ENCODE results near the gene EWSR1.

EWSR1 gene

GRCh38 chr22:29268511-29269229, 602 bp downstream of the EWSR1 start (continued):
- TF ChIP-seq ZNF629 (tag by site-specific recombination; IDR thresholded peaks at IDR 0.05) (no peak), ZNF670 (tag by site-specific recombination; IDR thresholded peaks at IDR 0.05; ENCODE audit: low read depth) (no peak), ZFP41 (tag by site-specific recombination; IDR thresholded peaks at IDR 0.05; ENCODE audit: borderline replicate concordance) (no peak), ZNF398 (tag by site-specific recombination; IDR thresholded peaks at IDR 0.05) (0 out of 2 replicates have a peak, but pooled peaks have one; percentile 23), ZNF148 (tag by site-specific recombination; IDR thresholded peaks at IDR 0.05; ENCODE audit: borderline replicate concordance) (no peak), GLI2 (tag by site-specific recombination; IDR thresholded peaks at IDR 0.05; ENCODE audit: borderline replicate concordance, low read depth) (no peak), KLF10 (tag by site-specific recombination; IDR thresholded peaks at IDR 0.05) (peak; percentile 45; the same call in 1 of the 2 replicates), ZNF544 (tag by site-specific recombination; IDR thresholded peaks at IDR 0.05) (no peak), ZSCAN18 (tag by site-specific recombination; IDR thresholded peaks at IDR 0.05) (no peak; the same call in 1 of the 2 replicates), ZSCAN30 (tag by site-specific recombination; IDR thresholded peaks at IDR 0.05) (peak; percentile 96), HOXA7 (CRISPR knock-in tag; IDR thresholded peaks at IDR 0.05; ENCODE audit: borderline replicate concordance) (no peak), ZNF223 (tag by site-specific recombination; IDR thresholded peaks at IDR 0.05) (no peak), MYNN (tag by site-specific recombination; IDR thresholded peaks at IDR 0.05; ENCODE audit: borderline replicate concordance) (no peak), ZNF513 (tag by site-specific recombination; IDR thresholded peaks at IDR 0.05) (no peak; the same call in 1 of the 2 replicates), GFI1B (tag by site-specific recombination; IDR thresholded peaks at IDR 0.05) (no peak), ZNF423 (tag by site-specific recombination; IDR thresholded peaks at IDR 0.05) (no peak), ZNF529 (tag by site-specific recombination; IDR thresholded peaks at IDR 0.05; ENCODE audit: insufficient replicate concordance) (no peak), WT1 (tag by site-specific recombination; IDR thresholded peaks at IDR 0.05) (no peak), IKZF3 (tag by site-specific recombination; IDR thresholded peaks at IDR 0.05) (0 out of 2 replicates have a peak, but pooled peaks have one; percentile 43), GLIS2 (tag by site-specific recombination; IDR thresholded peaks at IDR 0.05) (peak; percentile 78), ZFHX2 (tag by site-specific recombination; conservative IDR thresholded peaks at IDR 0.05) (peak; percentile 48), ZBTB48 (tag by site-specific recombination; IDR thresholded peaks at IDR 0.05) (no peak), PATZ1 (tag by site-specific recombination; IDR thresholded peaks at IDR 0.05) (no peak), GLI4 (tag by site-specific recombination; IDR thresholded peaks at IDR 0.05) (no peak), ZNF24 (tag by site-specific recombination; IDR thresholded peaks at IDR 0.05) (no peak), ZNF366 (tag by site-specific recombination; conservative IDR thresholded peaks at IDR 0.05) (no peak), YY2 (tag by site-specific recombination; IDR thresholded peaks at IDR 0.05) (peak; percentile 9; the same call in 1 of the 2 replicates), ZBTB8A (tag by site-specific recombination; IDR thresholded peaks at IDR 0.05) (peak; percentile 2; the same call in 1 of the 2 replicates), ZNF654 (tag by site-specific recombination; IDR thresholded peaks at IDR 0.05; ENCODE audit: low read depth) (no peak), MEIS1 (CRISPR knock-in tag; IDR thresholded peaks at IDR 0.05; ENCODE audit: borderline replicate concordance) (no peak), ZNF768 (tag by site-specific recombination; IDR thresholded peaks at IDR 0.05) (no peak), ZNF792 (tag by site-specific recombination; IDR thresholded peaks at IDR 0.05) (no peak)

All from HEK293 (cell line).